HG03135 (cell line): ENCODE data around the gene SGIP1.
A peak's percentile ranks its signal among the peaks of the same experiment; 100 is the strongest.
"Not testable (repeated sequence)": the region's sequence is repeated elsewhere in the genome, so short reads cannot be mapped to it uniquely, and the experiment has no call there.

ENCODE experiments used
- ATAC-seq: cut with Tn5 transposase; IDR thresholded peaks from one replicate; pipeline ENCODE4 v1.9.1; 2021; ENCODE audit warnings: mild to moderate bottlenecking, moderate library complexity; ENCODE audit not compliant: unreplicated experiment

SGIP1 gene

DNA sequence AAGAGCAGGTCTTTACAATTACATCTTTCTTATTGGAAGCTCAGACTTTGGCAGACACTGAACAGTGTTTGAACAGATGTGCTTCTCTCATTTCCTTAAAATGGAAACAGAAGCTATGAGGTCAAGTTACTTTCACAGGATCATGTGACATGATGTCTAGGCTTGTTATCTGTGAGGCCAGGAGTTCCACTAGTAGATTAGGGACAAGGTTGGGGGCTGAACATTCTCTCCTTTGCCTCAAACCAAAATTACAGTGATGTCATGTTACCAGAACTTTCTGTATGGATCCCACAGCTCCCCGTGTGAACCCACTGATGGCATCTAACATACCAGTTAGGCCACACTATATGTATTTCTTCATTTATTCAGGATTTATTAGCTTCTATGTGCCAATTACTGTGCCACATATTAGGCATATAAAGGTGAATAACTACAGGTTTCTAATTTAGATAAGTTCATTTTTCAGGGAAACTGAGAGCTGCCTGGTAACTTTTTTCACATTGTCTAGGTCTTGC lies 224.3 kb downstream of the SGIP1 start:
- peak; percentile 100 for ATAC-seq

DNA sequence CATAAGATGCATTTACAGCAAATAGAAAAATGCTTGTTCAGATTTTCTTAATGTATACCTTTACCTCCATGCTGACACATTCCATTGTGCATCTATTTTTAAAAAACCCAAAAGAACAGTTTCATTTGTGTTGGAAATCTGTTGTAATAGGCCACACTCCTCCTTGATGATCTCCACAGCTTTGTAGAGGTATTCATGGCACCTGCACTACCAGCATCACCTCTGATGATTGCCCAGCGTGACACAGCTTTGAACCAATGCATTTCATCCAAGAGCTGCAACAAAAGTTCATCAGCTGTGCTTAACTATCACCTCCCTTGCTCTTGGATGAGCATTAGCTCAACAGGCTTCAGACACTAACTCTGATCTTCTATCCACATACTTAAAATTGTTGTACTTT lies 226.6 kb downstream of the SGIP1 start:
- no peak for ATAC-seq

DNA sequence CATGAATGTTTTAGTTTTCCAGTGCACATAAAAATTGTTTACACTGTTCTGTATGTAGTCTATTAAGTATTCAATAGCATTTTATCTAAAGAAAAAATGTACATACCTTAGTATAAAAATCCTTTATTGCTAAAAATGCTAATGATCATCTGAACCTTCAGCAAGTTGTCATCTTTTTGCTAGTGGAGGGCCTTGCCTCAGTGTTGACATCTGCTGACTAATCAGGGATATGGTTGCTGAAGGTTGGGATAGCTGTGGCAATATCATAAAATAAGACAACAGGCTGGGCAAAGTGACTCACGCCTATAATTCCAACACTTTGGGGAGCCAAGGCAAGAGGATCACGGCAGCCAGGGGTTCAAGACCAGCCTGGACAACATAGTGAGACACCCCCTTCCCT lies 227.3 kb downstream of the SGIP1 start:
- ATAC-seq: no peak

DNA sequence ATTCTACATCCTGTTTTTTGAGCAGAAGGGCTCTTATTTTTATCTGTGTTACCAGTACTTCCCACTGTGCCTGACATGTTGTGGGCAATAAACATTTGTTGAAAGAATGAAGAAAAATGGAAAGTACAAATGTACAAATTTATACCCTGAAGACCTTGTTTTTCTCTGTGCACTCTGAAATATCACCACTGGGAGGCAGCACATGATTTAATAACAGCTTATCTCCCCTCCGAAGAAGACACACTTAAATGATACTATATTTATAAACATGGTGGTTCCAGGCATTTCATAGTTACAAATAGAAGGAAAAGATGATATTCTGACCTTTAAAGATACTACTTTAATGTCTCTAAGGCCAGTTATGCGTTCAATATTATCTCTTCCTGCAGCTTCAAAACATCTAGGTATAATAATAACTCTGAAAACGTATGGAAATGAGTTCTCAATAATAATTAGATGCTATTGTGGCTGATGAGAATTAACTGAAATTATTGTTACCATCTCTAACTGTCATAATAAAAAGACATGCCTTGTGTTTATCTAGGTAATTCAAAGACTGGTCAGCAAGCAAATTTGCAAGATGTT lies 231.1 kb downstream of the SGIP1 start:
- peak; percentile 77 for ATAC-seq

DNA sequence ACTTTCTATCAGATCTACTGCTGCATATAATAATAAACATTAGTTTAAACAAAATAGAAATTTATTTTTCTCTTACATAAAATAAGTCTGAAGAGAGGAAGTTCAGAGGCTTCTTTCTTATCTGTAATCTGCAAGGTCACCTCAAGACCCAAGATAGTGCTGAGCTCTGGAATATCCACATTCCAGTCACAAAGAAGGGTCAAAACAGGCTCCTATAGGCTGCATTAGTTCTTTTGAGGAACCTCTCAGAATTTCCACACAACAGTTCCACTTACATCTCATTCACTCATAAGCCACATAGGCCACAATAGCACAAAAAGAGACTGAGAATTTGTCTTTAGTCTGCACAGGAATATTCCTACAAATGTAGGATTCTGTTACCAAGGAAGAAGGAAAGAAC lies 233.7 kb downstream of the SGIP1 start:
- no peak for ATAC-seq

DNA sequence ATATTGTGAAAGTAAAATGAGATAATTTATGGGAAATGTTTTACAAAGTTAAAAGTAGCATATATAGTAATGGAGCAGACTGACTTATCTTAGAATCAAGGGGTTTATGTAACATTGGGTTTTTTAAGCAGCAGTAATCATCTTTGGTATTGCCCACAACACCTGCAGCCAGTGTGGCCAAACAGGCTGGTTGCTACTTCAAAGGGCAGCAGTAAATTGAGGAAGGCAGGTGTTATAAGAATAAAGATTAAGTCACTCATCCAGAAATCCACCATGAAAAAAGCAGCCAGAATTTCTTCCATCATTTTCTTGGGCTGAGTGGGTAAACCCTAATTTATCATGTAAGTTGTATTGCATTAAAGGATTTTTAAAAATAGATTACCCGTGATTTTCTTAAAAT lies 235.0 kb downstream of the SGIP1 start:
- ATAC-seq: no peak

DNA sequence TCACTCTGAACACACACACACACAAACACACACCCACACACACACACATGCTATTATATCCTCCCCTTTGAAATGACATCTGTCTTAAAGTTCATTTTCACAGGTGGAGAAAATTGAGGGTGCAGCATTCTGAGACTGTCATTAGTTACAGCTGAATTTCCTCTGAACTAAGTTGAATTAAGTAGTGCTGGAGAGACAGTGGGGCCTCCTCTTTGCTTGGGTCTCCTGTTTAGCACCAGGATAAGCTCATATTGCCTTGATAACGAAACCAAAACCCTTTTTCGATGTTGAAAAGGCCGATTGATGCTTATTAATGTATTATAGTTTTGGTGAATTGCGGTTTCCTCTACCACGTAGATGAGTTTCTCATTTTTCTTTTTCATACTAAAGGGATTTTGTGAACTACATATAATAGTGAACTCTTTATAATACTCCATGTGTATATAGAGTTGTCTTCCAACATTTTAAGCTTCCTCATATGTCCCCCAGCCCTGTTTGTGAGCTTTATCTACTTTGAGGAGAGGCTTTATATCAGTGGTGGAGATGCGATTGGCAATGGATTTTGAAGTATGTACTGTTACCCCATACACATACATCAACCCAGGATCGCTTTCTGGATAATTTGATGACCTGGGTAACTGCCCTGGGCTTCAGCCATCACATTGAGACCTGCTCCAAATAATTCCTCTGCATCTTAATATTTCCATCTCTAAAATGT lies 235.7 kb downstream of the SGIP1 start:
- ATAC-seq: no peak

DNA sequence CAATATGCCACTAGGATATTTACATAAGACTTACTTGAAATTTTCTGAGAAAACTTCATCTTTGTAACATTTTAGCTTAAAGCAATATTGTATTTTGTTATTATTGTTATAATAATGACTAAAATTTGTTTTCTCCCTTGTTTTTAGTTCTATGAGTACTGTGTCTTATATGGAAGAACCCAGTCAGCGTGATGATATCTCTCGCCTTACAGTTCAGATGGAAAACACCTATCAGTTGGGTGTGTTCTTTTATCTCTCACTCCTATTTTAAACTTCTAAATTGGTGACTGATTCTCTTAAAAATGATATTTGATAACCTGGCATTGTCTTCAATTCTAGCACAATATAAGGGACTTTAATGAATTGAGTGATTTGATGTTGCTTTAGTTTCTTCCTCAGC lies 236.3 kb downstream of the SGIP1 start:
- no peak for ATAC-seq

DNA sequence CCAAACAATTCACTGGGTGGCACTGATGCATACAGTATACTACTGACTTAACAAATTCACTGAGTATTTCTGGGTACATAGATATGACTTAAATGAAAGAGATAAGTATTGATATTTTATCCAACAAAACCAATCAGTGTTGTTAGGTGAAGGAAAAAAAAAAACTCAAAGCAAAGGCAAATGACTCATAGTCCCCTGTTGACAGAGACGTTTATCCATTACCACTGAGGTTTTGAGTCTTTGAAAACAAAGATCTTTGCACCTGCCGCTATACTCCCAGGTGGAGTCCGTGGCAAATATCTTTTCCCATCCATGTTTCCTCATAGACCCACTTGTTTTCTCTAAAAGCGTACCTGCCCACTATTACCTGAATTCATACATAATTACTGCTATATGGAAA lies 236.7 kb downstream of the SGIP1 start:
- no peak for ATAC-seq

DNA sequence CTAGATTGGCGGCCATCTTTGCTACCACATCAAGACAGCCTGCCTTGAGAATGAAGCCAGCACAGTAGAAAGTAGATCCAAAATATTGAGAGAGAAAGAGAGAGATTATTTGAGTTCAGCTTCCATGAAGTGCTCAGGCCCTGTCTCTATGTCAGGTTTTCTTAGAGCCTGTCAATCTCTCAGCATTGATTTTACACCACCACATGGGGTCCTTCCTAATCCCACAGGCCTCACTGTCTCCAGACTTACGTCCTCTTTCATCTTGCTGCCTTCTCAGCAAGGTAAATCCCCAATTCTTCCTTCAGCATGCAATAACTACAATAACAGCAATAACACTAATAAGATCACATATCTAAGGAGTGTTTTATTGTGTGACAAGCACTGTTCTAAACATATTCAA lies 239.3 kb downstream of the SGIP1 start:
- no peak for ATAC-seq

DNA sequence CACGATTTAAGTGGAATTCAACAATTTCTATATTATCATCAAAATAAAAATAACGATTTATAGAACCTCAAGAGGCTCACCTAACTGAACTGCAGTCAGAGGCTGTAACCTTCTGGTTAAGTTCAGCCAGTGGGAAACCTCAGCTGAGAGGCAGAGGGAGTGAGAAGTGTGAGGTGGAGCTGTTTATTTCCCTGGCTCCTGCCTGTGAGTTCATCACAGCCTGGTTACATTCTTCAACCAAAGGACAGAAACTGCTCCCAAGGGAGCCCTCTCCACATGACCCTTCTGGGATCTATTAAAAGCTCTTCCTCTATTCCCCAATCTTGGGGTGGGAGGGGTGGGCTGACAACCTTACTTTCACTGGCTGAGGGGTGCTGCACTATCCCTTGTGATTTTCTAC lies 240.5 kb downstream of the SGIP1 start:
- no peak for ATAC-seq

DNA sequence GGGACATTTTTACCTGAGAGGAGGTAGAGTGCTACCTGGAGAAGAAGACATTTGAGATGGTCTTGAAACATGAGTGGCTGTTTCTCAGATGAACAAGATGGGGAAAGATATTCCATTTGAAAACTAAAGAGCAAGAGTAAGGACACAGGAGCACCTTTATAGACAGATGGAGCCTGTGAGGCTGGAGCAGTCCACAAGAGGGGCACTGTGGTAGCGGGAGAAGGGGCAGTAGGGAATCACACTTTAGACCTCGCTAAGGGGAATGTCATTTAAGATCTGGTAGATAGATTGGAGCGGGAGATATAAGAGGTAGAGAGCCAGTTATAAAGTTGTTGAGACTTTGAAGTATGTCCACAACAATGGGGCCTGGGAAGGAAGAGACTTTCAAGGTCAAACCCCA lies 241.7 kb downstream of the SGIP1 start:
- no peak for ATAC-seq

DNA sequence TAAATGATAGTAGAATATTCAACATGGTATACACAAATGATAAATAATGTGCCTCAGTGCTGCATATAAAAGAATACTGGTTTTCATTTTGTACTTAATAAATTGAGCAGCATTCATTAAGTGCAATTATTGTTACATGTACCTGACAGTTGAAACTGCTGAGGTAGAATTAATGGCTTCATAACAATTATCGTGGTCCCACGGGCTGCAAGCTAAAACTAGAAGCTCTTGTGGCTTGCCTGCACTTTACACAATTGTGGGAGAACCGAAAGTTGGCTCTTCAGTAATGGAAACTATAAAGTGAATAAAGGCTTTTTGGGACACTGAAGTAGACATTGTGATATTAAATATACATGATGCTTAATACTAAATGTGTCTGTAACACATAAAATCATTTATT lies 243.9 kb downstream of the SGIP1 start:
- no peak for ATAC-seq

DNA sequence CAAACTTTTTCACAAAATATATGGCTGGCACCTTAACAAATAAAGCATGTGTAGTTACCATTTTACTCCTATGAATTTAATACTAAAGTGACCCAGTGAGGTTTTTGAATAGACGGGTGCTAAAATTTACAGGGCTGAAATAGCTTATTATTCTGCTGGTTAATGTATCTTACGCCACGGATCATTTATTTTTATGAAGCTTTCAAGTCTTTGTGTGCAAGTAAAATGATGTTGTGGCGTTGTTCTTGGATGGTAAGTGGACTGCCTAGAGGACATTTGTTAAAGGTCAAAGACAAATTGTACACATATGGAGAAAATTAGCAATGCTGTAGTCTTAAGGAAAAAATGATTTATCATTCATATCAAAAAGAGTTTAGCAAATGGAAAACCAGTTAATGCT lies 244.3 kb downstream of the SGIP1 start:
- ATAC-seq: no peak

DNA sequence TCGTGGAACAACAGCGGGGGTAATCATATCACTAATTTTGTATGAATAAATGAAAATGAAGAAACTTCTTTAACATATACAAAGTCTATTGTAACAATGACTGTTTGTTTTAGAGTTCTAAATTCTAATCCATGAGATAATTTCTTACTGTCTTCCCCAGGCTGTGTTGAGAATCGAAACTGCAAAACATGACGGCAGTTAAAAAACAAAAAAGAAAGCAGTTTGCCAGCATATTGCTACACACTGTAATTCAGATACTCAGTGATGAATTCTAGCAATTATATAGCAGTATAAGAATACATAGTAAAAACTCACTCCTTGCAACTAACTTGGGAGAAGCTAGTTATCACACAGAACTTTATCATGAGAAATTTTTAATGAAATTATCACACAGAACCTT lies 245.0 kb downstream of the SGIP1 start:
- ATAC-seq: no peak

DNA sequence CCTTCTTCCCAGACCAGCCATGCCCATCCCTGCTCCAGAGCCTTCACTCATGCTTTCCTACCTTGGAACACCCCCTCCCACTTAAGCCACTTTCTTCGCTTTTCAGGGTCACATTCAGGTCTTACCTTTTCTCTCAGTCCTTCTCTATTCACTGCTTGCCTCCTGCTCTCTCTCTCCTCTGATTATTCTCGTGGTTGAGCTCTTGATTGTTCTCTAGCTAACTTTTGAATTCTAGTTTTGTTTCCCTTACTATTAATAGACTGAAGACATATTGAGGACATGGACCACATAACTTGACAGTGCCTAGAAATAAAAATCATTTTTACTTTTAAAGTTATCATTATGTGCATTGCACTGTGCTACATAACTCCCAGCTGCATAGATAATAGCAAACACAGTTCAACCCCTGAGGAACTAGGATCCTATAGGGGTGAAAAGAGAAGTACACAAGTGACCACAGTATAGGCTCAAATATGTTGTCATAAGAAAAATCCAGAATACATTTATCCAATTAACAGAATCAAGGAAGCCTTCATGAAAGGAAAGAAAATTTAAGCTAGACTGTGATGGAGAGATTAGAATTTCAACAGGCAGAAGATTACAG lies 245.6 kb downstream of the SGIP1 start:
- ATAC-seq: no peak

DNA sequence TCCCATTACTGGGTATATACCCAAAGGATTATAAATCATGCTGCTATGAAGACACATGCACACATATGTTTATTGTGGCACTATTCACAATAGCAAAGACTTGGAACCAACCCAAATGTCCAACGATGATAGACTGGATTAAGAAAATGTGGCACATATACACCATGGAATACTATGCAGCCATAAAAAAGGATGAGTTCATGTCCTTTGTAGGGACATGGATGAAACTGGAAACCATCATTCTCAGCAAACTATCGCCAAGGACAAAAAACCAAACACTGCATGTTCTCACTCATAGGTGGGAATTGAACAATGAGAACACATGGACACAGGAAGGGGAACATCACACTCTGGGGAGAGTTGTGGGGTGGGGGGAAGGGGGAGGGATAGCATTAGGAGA lies 251.8 kb downstream of the SGIP1 start:
- ATAC-seq: not testable (repeated sequence)

DNA sequence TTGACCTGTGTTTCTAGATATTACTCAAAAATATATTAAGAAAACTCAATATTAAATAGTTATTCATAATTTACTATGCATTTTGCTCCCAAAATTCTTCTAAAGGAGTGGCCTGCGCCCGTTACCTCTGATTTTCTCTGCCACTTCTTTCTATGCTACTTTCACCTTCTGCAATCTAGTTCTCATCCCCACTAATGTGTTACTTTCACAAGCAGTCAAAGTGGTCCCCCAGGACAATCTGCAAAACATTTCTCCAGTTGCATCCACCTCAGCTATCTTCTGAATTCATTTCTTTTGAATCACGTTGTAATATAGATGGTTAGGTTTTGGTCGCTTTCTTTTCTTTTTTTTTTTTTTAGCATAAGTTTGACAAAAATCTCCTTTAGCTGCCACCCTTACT lies 253.7 kb downstream of the SGIP1 start:
- ATAC-seq: no peak

DNA sequence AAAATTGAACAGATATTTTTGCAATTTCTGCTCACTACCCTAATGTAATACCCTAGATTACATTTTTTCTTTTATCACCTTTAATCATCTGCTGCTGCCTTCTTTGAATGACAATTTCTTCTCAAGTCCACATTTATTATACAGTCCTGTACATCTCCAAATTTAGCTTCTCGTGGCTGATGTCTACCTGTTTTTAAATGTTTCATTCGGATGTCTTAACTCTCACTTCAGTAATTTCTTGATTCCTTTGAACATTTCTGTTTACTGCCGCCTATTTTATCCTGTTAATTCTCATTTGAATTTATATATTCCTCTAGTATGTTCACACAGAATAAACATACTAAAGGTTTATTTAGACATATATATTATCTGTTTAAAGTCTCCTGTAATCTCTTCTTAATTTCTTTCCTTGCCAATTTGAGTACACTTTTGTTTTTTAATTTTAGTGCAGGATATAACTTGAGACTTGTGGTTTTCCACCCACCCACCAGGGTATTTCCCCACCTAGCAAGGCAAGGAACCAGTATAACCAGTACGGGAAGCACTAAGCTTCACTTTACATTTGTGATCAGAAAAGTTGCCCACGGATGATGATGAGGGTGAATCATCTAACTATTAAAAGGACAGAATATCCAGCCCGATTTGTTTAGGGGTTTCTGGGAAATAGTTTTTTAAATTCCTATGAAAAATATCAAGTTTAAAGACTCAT lies 254.4 kb downstream of the SGIP1 start:
- no peak for ATAC-seq

DNA sequence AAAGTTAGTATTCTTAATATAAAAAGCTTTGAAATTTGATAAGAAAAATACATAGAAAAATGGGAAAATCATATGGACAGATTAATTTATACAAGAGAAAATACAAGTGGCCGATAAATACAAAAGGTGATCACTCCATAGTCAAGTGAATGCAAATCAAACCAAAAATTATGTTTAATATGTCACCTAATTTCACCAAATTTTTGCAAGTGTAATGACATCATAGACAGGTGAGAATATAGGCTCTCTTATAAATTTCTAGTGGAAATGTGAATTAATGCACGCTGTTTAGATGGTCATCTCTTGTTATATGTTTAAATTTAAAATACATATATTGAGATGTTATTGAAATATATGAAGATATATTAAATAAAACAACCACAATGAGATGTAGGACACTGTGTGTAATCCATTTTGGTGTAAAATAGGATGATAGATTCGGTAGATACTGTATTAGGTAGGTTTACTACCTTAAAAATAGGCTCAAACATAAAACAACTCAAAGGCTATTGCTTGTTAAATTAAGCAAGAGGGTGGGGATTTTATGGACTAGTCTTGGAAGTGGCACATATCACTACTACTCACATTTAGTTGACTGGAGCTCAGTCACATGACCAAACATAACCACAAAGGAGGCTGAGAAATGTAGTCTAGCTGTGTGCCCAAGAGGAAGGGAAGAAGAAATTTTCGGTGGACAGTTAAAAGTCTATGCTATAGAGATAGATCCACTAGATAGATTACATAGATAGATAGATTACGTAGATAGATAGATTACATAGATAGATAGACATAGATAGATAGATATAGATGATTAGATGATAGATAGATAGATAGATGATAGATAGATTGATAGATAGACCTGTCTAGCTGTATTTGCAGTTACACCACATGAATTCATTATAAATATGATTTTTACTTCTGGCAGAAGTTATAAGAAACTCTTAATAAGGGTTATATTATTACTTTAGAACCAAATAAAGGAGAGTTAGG lies 258.0 kb downstream of the SGIP1 start:
- no peak for ATAC-seq

DNA sequence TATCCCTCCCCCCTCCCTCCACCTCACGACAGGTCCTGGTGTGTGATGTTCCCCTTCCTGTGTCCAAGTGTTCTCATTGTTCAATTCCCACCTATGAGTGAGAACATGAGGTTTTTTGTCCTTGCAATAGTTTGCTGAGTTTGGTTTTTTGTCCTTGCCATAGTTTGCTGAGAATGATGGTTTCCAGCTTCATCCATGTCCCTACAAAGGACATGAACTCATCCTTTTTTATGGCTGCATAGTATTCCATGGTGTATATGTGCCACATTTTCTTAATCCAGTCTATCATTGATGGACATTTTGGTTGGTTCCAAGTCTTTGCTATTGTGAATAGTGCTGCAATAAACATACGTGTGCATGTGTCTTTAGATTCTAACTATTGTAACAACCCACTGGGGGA lies 261.9 kb downstream of the SGIP1 start:
- ATAC-seq: not testable (repeated sequence)
